ENCODE results near the gene PHF14.

PHF14 gene

DNA sequence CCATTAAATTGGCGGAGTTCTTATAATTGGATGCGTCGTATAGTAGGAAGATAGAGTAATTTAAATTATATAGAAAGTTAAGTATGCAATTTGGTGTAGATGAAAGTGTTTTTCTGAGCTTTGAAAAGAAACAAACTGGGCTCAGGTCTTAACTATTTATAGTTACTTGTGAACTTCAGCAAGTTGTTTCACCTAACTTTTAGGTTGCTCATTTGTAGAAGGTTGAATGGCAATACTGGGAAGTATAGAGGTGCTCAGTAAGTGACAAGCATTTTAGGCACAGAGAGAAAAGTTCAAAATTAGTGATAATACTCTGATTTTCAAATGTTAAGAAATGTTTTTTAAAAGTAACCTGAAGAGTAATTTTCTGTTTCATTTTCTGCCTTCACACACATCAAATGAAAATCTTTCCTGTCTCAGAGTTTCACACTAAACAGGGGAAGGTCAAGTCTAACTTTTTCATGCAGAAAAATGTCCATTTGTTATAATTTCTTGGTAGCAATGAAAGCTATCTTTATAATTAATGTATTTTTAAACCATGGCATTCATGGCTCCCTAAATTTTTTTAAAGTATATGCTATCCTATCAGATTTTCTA, 146.5 kb downstream of the PHF14 start:
- DNase-seq (ENCODE audit: low spot score) = no peak

DNA sequence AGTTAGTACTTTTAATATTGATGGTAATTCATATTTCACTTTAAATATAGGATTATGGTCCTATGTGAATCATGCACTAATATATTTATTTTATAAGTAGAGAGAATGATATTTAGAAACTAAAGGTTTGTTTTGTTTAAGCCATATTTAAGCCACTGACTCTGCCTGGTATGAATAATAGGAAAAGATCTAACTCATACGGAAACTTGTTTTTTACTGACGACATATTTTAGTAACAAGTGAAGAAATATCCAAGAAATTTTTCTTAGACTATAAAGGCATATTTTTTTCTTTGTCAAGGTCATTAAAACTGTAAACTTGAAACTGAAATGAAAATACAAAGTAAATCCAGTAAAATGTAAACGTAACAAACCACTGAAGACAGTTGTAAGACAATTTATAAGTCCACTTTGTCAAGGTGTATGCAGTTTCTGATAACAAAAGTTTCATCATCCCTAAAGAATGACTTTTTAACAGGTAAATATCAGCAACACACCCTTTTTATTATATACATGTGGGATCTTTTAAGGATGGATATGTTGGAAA, 147.1 kb downstream of the PHF14 start:
- no peak for DNase-seq (ENCODE audit: low spot score)

DNA sequence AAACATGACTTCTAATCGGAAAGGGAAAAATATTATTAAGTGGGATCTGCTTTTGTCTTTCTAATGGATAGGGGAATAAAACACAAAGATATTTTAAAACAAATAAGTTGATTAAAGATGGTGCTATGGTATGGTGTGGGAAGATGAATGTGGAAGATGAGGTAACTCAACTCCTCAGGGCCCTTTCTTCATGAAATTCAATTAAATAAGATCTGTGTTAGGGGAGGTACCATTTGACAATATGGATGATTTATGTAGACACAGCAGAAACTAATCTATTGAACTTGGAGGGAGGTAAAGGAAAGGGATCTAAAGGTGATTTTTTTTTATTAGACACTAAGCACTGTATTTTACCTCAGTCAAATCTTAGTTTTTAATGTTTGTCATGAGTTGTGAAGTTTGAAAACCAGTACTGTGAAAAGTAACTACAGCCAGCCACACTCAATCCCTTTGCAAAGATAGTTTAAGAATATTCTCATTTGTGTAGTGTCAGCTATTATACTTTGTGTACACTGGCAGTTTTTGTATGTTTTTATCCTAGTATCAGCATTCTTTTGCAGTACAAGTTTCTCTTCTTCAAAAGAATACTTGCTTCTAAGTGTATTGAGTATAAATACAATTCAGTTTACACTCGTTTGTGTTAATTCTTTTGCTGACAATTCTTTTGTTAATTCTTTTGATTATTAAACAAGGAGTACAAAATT, 151.3 kb downstream of the PHF14 start:
- no peak for DNase-seq (ENCODE audit: low spot score)

- no peak for DNase-seq (ENCODE audit: low spot score)
Observed at GRCh38 chr7:11127114-11127785, 153.6 kb downstream of the PHF14 start.

DNA sequence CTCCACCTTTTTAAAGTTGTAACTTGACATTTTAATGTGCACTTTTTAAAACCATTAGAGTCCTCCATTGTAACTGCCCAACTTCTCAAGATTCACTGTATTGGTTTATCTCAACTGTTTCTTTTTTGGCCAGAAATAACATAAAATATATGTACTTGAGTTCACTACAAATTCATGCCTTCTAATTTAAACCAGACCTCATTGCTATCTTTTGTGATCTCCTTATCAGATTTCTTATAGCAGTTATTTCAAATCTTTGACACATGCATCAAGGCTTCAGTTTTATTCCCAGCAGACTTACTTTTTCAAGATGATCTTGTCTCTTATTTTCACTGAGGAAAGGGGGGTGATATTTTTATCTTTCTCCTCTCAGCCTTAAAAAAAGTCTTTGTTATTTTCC, 154.3 kb downstream of the PHF14 start:
- DNase-seq (ENCODE audit: low spot score) = no peak

DNA sequence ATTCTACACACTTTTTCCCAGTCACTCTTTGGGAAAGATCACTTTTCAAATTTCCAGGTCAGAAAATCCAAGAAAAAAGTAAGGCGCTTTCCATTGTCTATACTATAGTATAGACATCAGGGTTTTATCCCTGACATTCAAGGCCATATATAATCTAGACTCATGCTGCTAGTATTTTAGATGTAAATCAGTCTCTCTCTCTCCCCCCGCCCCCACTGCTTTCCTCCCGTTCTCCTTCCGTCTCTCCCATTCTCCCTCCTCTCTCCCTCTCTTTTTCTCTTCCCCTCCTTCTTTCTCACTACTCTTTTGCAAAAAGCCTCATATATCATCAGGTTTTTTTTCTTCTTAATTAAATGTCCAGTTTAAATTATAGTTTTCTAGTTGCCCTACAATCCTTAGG, 154.8 kb downstream of the PHF14 start:
- no peak for DNase-seq (ENCODE audit: low spot score)

GRCh38 chr7:11130012-11130411, 156.3 kb downstream of the PHF14 start:
- no peak for DNase-seq (ENCODE audit: low spot score)

GRCh38 chr7:11130601-11131000, 156.9 kb downstream of the PHF14 start:
- DNase-seq (ENCODE audit: low spot score) = no peak

- DNase-seq (ENCODE audit: low spot score) = no peak
Observed at GRCh38 chr7:11133436-11133959, 159.8 kb downstream of the PHF14 start.

- no peak for DNase-seq (ENCODE audit: low spot score)
Observed at GRCh38 chr7:11135573-11135972, 161.9 kb downstream of the PHF14 start.

GRCh38 chr7:11141541-11141940, 167.9 kb downstream of the PHF14 start:
- DNase-seq (ENCODE audit: low spot score) = no peak

DNA sequence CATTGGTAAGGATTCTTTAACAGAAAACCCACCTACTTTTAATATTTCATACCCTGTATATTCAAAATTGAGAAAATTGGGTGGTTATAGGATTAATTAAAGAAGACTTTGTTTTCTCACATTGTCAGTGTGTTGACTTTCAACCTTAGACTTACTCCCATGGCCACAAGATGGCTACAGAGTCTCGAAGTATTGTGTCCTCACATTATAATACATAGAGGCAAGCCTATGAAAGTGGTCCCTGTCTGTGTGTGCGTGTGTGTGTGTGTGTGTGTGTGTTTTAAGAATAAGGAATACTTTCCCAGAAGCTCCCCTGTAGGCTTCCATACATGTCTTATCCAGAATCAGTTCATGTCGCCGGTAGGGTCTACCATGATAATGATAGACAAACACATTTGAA, 180.0 kb downstream of the PHF14 start:
- no peak for DNase-seq (ENCODE audit: low spot score)

DNA sequence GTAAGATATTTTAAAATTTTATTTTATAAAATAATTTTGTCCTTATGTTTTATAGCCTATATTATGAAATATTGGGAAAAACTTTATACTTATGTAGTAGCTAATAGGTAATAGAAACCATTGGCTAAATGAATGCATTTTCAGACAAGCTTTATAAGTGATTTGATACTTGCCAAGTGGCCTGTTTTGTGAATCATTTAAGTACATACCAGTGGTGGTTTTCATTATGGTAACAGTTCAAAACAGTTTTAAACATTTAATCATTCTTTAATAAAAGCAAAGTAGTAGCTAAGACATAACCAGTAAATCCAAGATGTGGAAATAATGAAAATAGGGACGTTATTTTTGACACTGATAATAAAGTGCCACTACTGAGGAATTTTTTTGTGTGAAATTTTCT, 182.2 kb downstream of the PHF14 start:
- DNase-seq (ENCODE audit: low spot score) = no peak

DNA sequence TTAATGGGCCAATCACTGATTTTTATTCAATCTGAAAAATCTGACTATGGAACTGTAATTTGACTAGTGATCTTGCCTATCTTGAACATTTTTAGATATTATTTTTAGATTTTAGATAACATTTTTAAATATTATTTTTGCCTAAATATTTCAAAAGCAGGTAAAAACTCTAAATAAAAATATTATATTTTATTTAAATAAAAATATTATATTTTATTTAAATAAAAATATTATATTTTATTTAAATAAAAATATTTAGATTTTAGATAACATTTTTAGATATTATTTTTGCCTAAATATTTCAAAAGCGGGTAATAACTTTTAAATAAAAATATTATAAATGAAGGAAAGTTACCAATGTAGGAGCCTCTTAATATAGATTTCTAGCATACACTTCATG, 187.8 kb downstream of the PHF14 start:
- no peak for DNase-seq (ENCODE audit: low spot score)

DNA sequence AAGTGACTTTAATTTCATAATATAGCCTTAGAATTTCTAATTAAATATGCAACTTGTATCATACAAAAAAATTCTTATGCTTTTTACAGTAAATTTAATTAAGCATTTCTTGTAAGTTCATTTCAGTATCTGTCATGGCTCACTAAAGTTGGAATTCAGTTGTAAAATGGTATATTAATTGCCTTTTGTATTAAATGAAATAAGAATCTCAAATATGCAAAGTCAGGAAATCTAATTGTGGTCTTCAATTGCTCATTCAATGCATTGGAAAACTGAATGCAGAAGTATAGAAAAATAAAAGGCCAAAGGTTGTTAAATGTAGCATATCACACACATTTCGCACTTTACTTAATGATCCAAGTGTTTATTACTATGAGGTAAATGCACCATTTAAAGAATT, 189.5 kb downstream of the PHF14 start:
- DNase-seq (ENCODE audit: low spot score) = no peak

DNA sequence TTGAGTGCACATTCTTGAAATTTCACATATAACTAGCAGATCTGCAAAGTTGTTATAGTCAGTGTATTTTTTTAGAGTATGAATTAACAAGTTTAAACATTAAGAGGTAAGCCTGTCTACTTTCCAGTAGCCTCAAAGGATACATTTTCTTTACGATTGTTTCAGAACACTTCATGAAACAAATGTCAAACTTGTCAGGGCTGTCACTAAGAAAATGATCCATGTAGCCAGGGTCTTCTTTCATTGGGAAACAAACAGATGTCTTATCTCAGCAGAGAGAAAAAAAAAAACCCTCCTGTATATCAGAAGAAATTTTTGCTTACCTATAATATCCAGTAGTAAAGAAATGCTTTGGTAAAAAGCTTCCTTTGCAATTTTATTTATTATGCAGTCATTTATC, 192.4 kb downstream of the PHF14 start:
- DNase-seq (ENCODE audit: low spot score) = no peak

DNA sequence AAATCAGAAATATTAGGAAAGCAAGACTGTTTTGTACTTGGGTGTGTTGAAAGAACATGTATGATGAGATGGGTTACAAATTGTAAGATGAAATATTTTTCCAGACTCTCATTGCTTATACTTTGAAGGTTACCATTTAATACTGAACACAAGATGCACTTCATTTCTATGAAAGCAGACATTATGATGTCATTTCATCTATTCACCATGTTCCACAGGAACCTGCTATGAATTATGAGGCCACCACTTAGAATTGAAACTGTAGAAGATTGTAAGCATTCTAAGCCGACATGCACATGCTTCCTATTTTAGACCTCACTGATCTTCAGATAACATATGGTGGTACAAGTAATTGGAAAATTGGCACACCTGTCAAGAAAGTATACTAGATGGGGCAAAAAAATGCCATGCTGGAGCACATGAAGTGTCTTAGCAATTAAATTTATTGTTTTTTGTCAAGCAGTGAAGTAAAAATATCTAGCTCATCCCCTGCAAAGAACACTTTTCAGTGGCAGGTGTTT, 195.0 kb downstream of the PHF14 start:
- DNase-seq (ENCODE audit: low spot score) = no peak

DNA sequence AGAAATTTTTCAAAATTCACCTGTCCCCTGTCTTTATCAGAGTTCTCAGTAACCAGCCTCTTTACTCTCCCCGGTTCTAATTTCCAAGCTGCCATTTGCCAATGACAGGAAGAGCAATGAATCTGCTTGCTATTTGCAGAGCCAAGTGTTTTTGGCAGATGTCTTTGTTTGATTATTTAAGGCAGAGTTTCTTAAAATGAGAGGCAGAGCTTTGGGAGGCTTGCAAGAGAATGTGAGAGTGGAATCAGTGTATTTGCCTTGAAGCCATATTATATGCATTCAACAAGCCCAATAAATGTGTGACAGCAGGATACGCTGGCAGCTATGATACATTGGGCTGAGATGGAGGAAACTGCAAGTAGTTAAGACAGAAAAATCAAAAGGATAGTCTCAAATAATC, 196.5 kb downstream of the PHF14 start:
- DNase-seq (ENCODE audit: low spot score) = no peak

DNA sequence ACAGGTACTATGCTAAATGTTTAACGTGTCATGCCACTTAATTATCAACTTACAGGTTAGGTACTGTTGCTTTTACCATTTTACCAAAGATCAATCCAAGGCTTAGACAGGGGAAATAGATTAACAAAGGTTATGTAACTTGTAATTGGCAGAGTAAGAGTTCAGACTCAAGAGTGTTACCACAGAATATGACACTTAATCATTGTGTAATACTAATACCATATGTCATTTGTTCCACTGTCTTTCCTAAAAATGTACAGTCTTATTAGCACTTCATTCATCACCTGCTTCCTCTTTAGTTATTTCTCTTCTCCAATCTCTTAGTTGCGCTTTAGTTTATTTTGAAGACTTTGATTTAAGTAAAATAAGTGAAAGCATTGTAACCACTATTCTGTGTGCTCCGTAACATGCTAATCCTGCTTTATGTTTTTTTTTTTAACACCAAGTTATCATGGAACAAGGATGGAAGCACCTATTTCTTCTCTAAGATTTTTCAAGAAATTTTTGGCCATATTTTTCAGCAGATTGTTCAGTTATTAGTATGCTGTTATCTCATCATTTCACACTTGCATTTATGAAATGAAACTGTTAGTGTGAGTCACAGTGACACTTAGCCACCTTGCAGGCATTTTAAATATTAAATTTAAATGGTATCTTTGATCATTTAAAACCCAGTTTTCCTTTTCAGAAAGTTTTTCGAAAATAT, 197.3 kb downstream of the PHF14 start:
- DNase-seq (ENCODE audit: low spot score) = no peak

DNA sequence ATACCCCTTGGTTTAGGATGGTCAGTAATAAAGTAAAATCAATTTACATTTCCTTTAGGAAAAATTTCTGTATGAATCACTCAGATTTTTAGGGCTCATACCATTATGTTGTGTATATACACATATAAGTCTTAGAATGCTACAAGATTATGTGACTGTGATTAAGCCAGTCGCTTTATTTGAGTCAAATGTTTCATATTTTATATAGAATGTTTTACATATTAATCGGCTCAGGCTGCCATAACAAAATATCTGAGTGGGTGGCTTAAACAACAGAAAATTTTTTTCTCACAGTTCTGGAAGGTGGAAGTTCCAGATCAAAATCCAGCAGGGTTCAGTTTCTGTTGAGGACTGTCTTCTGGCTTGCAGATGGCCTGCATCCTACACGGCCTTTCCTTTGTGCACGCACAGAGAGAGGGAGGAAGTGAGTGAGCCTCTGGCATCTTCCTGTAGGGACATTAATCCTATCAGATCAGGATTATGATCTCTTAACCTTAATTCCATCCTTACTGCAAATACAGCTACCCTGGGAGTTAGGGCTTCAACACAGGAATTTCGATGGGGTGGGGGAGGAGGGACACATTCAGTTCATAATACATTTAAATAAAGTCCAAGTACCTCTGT, 198.0 kb downstream of the PHF14 start:
- DNase-seq (ENCODE audit: low spot score) = no peak

DNA sequence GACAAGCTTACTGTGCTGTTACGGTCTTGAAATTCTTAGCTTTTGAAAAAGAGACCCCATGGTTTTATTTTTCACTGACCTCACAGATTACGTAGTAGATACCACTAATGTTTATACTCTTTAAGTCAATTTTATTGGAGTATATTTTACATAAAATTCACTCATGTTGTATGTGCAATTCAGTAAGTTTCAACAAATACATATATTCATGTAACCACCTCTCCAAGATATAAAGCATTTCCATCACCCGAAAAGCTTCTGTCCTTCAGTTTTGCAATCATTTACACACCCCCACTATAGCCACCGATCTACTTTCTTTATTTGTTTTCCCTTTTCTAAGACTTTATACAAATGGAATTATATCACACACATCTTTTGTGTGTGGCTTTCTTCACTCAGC, 199.2 kb downstream of the PHF14 start:
- DNase-seq (ENCODE audit: low spot score) = no peak

GRCh38 chr7:11175371-11175770, 201.7 kb downstream of the PHF14 start:
- no peak for DNase-seq (ENCODE audit: low spot score)

Data from COLO829 (cell line).